DMS153 treated with DMSO at 0.1 percent for 48 hours (cell line): ENCODE measurements around the gene ITFG1.

ENCODE experiments used
- DNase-seq: peaks from one replicate; lab custom pipeline; 2025; ENCODE audit not compliant: unreplicated experiment; lab: John Stamatoyannopoulos, UW

ITFG1 gene

DNA sequence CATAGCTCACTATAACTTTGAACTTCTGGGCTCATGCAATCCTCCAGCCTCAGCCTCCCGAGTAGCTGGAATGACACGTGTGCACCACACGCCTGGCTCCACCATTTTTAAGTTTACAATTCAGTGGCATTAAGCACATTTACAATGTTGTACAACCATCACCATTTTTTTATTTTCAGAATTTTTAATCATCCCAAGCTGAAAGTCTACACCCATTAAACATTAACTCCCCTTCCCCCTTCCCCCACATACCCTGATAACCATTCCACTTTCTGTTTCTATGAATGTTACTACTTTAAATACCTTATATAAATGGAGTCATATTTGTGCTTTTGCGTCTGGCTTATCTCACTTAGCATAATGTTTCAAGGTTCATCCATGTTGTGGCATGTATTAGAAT is 335.1 kb downstream of the ITFG1 start:
- DNase-seq: no peak

DNA sequence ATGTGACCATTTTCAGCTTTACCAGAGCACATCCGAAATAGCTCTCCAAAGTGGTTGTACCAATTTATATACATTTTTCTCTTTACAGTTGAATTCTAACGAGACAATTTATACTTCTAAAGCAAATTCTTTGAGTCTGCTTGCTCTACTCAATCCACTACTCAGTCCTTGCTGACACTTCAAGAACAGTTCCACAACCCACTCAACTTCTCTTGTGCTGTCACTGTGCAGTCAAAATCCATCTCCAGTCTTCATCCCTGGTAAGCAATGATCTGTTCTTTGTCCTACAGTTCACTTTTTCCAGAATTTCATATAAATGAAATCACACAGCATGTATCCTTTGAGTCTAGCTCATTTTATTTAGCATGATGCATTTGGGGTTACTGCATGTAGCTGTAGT is 347.7 kb downstream of the ITFG1 start:
- DNase-seq: no peak

DNA sequence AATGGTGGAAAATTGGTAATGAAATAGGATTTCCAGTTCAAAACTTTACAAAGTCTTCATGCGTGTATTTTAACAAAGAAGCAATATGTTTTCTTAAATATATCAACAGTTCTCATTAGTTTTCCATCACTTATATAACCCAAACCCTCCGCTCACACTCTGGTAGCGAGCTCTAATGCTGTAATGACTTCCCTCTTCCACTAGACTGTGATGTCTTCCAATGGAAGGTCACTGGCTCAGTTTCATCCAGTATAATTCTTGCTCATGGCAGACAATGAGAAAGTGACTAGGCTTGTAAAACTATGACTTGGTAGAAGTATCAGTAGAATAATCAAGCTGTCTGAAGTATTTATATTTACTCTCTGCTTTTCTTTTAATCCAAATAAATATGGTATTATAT is 349.9 kb downstream of the ITFG1 start:
- DNase-seq: no peak

DNA sequence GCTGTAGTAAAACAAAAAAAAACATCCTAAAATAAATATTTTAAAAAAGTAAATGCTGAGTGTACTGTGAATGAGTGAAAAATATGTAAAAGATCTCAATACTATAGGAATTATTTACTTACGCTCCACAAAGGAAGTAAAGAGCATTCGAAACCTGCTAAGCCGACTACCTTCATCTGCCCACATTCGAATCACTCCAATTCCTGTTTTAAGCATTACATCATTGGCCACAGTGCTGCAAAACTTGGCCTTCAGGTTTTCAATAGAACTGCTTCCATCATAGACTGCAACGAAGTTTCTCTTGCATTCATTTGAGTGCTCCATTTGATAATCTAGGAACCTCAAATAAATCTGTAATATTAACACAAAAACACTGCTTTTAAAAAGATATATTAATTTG is 351.5 kb downstream of the ITFG1 start:
- DNase-seq: no peak
